GM18499 (cell line): ENCODE data around the gene ANTXR2.
"Not testable (repeated sequence)": the region's sequence is repeated elsewhere in the genome, so short reads cannot be mapped to it uniquely, and the experiment has no call there.

Source experiments
- ATAC-seq: cut with Tn5 transposase; IDR thresholded peaks from one replicate; pipeline ENCODE4 v1.9.1; 2021; ENCODE audit warnings: moderate number of reproducible peaks; ENCODE audit not compliant: insufficient read depth, unreplicated experiment

Gene ANTXR2

DNA sequence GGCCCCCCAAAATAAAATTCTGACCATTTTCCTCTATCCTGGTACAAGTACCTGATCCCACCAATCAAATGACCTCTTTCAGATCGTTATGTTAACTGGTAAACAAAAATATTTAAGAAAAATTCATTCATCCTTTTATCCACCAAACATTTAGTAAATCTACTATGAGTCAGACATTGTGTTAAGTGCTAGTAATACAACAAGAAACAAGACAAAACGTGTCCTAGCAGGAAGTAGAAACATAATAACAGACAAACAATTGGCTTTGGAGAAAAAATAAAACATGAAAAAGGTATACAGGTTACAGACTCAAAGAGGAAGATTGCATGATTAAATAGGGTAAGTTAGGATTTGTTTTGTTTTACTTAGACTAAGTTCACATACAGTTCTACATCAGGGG, 43.7 kb downstream of the ANTXR2 start:
- no peak for ATAC-seq

DNA sequence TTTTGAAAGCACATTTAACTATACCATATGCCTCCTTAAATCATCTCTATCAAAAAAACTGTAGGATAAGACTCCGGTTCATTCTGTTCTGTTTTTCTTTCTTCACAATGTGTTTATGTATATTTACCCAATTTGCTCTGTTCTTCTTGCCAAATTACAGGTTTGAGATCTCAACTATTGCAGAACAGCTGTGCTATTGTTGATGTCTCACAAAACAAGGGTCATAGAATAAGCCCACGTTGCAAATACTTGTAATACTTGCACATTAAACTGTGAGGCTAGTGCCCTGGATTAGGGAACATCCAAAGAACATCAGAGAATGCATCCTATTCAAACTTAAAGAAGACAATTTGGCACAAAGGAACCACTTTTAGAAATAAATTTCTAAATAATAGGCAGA, 45.4 kb downstream of the ANTXR2 start:
- ATAC-seq = no peak

DNA sequence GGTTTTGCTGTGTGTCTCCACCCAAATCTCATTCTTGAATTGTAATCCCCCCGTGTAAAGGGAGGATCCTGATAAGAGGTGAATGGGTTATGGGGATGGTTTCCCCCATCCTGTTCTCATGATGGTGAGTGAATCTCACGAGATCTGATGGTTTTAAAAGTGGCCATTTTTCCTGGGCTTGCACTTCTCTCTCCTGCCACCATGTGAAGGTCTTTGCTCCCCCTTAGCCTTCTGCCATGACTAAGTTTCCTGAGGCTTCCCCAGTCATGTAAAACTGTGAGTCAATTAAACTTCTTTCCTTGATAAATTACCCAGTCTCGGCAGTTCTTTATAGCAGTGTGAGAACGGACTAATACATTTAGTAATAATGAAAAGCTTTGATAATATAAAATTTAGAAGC, 46.9 kb downstream of the ANTXR2 start:
- ATAC-seq = no peak

DNA sequence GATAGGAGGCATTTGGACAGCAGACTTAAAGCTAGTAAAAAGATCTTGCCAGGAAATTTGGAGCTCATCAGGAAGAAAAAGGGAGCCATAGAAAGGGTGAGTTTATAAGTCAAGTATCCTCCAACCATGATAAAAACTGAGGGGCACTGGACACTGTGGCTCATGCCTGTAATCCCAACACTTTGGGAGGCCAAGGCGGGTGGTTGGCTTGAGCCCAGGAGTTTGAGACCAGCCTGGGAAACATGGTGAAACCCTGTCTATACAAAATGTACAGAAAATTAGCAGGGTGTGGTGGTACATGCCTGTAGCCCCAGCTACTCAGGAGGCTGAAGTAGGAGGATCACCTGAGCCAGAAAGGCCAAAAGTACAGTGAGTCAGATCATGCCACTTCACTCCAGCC, 48.7 kb downstream of the ANTXR2 start:
- no peak for ATAC-seq

DNA sequence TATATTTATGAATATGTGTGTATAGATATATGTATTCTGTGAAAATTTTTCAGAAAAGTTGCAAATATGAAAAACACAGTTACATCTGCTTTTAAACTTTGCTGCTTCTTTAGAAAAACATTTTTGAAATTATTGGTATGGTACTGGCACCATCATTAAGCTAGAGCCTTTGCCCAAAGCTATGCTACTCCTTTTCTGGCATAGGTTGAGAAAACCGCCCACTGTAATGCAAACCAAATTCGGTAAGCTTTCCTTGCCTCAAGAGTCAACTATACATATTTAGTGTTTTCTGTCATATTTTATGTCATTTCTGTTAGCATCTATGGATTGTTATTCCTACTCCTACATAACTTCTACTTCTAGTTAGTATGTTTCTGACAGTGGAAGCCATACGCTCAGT, 50.7 kb downstream of the ANTXR2 start:
- ATAC-seq = no peak

DNA sequence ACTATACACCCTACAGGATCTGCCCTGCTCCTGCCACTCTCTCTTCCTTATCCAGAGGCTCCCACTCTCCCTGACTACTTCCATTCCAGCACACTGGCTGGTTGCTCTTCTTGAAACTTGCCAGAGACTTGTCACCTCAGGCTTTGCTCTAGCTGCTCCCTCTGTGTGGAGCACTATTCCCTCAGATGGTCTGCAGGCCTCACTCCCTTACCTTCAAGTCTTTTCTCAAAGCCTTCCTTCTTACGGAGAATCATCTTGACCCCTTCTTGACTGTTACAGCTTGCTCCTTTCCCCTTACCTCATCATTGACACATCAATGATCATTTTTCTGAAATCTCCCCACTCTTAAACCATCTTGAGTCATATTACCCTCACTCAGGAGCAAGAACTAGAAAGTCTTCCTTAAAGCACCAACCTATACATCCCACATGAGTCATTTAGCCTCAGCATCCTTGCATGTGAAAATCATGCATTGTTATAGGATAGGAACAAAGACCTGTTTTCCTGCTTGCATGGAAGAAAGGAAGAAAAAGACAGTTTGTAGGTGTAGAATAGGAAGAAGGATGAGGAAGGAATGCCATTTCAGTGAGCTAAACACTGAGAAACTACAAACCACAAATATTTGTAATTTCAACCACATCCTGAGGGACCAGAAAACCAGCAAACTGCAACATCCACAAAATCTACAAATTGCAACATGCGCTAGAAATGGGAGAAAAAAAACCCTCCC, 55.7 kb downstream of the ANTXR2 start:
- ATAC-seq = peak; percentile 56

DNA sequence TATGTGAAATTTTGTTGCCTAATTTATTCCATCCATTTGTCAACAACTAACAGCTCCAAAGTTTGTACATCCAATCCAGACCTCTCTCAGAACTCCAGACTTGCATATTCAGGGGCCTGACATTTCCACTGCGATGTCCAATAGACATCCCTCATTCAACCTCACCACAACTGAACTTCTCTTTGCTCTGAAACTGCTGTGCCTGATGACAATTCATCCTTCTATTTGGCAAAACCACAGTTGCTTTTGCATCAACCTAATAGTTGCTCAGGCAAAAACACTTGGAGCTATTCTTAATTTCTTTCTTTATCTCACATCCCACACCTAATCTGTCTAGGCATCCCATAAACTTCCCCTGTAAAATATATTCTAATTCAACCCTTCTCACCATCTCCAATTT, 56.5 kb downstream of the ANTXR2 start:
- no peak for ATAC-seq

DNA sequence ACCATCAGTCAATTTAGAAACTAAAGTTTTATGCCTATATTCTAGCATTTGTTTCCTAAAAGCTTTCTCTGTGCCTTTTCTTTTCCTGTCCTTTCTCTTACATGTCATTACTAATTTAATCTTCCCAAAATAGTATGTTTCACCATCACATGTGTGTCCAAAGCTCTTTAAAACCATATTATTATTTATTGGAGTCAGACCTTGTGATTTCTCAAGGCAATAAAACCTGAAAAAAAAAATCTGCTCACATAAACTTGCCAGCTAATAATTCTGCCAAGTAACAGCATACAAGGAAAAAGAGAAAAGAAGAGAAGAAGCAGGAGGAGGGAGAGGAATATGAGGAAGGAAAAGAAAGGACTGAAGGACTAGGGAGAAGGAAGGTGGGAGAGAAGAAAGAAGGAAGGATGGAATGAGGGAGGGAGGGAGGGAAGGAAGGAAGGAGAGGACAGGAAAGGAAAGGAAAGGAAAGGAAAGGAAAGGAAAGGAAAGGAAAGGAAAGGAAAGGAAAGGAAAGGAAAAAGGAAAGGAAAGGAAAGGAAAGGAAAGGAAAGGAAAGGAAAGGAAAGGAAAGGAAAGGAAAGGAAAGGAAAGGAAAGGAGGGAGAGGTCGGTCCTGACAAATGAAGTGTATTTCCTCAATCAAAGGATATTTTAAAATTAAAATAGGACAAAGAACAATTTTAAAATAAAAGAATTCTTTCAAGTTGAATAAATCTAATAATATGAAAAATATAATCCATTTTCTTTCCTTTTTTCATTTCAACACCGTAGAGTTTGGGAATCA, 57.4 kb downstream of the ANTXR2 start:
- ATAC-seq = no peak

DNA sequence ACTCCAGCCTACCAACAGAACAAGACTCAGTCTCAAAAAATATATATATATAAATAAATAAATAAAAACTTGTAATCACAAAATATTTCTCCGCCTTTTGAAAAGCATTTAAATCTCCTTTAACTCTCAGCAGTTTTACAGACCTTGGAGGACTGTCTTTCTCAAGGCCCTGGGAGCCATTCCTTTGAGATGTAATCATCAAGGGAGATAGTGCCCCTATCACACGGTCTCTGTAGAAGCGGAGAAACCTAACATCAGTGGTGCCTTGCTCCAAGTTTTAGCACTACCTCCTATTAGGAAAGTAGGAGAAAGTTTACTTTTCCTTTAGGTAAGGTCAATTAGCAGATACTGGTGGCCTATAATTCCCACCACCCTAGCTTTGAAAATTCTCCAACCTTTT, 58.5 kb downstream of the ANTXR2 start:
- no peak for ATAC-seq

GRCh38 chr4:80012291-80012690, 60.7 kb downstream of the ANTXR2 start:
- no peak for ATAC-seq

GRCh38 chr4:80011636-80012236, 61.3 kb downstream of the ANTXR2 start:
- no peak for ATAC-seq

GRCh38 chr4:80010316-80010715, 62.7 kb downstream of the ANTXR2 start:
- no peak for ATAC-seq

- no peak for ATAC-seq
Observed at GRCh38 chr4:80009806-80010205, 63.2 kb downstream of the ANTXR2 start.

GRCh38 chr4:80008971-80009370, 64.1 kb downstream of the ANTXR2 start:
- ATAC-seq = no peak

DNA sequence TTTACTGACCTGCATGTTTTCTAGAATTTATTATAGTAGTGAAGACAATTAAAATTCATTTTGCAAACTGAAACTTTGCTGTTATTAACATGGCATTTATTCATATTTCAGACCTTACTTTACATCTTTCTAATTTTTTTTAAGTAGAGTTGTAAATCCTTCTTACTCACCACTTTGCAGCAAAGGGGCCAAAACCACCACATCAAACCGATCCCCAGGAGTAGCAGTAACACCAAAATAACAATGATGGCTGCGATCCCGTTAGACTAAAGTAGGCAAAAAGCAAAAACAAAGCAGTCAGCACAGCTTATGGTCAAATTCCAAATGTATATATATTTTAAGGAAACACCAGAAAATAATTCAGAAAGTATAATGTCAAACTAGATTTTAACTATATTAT, 64.7 kb downstream of the ANTXR2 start:
- no peak for ATAC-seq

DNA sequence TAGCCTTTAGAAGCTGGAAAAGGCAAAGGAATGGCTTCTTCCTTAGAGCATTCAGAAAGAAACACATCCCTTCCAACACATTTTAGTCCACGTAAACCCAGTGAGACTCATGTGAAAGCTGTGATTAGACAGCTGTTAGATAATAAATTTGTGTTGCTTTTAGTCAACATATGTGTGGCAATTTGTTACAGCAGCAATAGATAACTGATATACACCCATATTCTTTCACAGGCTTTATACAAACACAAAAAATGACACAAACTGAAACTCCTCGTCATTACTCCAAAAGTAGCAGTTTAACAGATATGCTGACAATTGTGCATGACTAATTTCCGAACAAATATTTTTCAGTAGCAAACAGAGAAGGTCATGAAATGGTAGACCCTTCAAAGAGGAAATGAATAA, 65.3 kb downstream of the ANTXR2 start:
- ATAC-seq = peak; percentile 96

GRCh38 chr4:80006935-80007744, 65.9 kb downstream of the ANTXR2 start:
- no peak for ATAC-seq

DNA sequence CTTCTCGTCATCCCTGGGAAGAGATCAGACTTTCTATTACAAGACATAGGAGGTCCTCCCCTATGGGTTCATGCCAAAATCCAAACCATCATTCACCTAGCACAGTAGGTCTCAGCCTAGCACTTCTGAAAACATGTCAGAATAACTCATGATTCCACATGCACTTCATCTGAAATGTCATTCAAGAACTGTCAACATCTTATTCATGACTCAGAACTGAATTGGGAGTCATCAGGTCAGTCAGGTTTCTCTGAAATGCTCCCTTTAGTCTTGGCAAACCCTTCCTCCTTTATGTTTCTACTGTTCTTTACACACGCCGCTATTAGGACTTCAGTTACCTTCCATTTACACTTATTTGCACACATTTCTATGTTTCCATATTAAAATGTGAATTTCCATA, 67.2 kb downstream of the ANTXR2 start:
- ATAC-seq = no peak

DNA sequence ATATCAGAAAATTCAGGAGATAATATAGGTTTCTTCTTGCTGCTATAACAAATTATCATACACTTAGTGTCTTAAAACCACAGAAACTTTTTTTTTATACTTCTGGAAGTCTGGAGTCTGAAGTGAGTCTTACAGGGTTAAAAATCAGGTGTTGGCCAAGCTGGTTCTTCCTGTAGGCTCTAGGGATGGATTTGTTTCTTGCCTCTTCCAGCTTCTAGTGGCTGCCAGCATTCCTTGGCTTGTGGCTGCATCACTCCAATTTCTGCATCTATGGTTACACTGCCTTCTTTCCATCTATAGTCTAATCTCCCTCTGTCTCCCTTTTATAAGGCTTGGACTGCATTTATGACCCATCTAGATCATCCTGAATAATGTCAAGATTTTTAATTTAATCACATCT, 68.7 kb downstream of the ANTXR2 start:
- ATAC-seq = no peak

- not testable (repeated sequence) for ATAC-seq
Observed at GRCh38 chr4:80002559-80002958, 70.5 kb downstream of the ANTXR2 start.

DNA sequence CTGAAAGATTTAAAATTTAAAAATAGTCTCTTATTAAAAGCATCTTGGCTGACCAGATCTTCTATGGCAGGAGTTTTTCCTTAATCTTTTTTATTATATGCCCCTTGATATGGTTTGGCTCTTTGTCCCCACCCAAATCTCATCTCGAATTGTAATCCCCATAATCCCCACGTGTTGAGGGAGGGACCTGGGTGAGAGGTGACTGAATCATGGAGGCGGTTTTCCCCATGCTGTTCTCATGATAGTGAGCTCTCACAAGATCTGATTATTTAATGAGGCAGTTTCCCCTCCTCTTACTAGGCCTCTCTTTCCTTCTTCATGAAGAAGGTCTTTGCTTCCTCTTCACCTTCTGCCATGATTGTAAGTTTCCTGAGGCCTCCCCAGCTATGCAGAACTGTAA, 74.0 kb downstream of the ANTXR2 start:
- ATAC-seq = not testable (repeated sequence)
